SK-N-MC (cell line): ENCODE measurements around the gene PYM1.

Source experiments
- EZH2 ChIP-seq: fragments of 200-600 bp; sonication (generic); IDR thresholded peaks from one replicate; pipeline ENCODE4 v1.6.1; 2017; ENCODE audit warnings: antibody characterized with exemption
- FOXP2 ChIP-seq: optimal IDR thresholded peaks from 2 replicates; pipeline ENCODE3; 2011; ENCODE audit warnings: mild to moderate bottlenecking, moderate library complexity; ENCODE audit not compliant: insufficient read depth; ENCODE audit errors: extremely low read length, control extremely low read depth
- POLR2AphosphoS5 ChIP-seq: IDR thresholded peaks from 2 replicates; pipeline ENCODE4 v1.6.1; 2012; ENCODE audit warnings: mild to moderate bottlenecking, low read depth, low read length, borderline replicate concordance

GRCh38 chr12:55906056-55906455 lies 21.6 kb downstream of the PYM1 start:
- no peak for TF ChIP-seq EZH2
- no peak for TF ChIP-seq POLR2AphosphoS5
- TF ChIP-seq FOXP2 = no peak
